Panc1 (cell line): Measurements from ENCODE around the gene FRRS1. TPM values are rescaled to one million over a fixed set of nuclear protein-coding genes. Genes with fewer than 3 reads are reported as not detected.

Source experiments
- ATAC-seq: fragments of 200-7000 bp; cut with Tn5 transposase; 2 replicates; pipeline ENCODE4 v1.9.1; 2020; ENCODE audit warnings: mild to moderate bottlenecking, moderate library complexity
- BruUV-seq: library from RNA; stranded (reverse); fragments of 400-500 nt; replicated peaks from 2 replicates; lab custom pipeline; 2021; lab: Mats Ljungman, UMichigan
- CTCF ChIA-PET: fragments of 300-600 bp; sonication (Branson Sonifier 250); formaldehyde crosslinking; loops from one replicate; lab custom pipeline; 2022; ENCODE audit warnings: antibody characterized with exemption; lab: Charles Lee
- POLR2A ChIA-PET: fragments of 300-600 bp; sonication (Branson Sonifier 250); formaldehyde crosslinking; loops from one replicate; lab custom pipeline; 2022; ENCODE audit warnings: antibody characterized with exemption; lab: Charles Lee
- DNase-seq: peaks from one replicate; pipeline ENCODE4 v3.0.0-alpha.2; 2010; ENCODE audit warnings: low read depth, low spot score
- H3K27ac ChIP-seq: 2 replicates; pipeline ENCODE4 v1.5.1; 2011; ENCODE audit warnings: mild to moderate bottlenecking, low read length, inconsistent platforms
- H3K27me3 ChIP-seq: fragments of 200-500 bp; sonication (Bioruptor generic); 2 replicates; pipeline ENCODE4 v1.6.0; 2014; ENCODE audit warnings: low read length, inconsistent platforms; ENCODE audit not compliant: control insufficient read depth, insufficient read depth
- H3K36me3 ChIP-seq: fragments of 200-500 bp; sonication (Bioruptor generic); 2 replicates; pipeline ENCODE4 v1.5.1; 2014; ENCODE audit warnings: inconsistent platforms, mild to moderate bottlenecking, low read length, moderate library complexity; ENCODE audit not compliant: control insufficient read depth, insufficient read depth
- H3K4me1 ChIP-seq: 2 replicates; pipeline ENCODE4 v1.5.1; 2011; ENCODE audit warnings: inconsistent platforms, mild to moderate bottlenecking, low read length, moderate library complexity; ENCODE audit not compliant: control insufficient read depth, insufficient read depth
- H3K4me3 ChIP-seq, 2 experiments: 2 replicates each; pipeline ENCODE4 v1.5.1; 2011 to 2012; ENCODE audit warnings: low read depth in 2 of 2, low read length in 2 of 2, mild to moderate bottlenecking in 2 of 2, inconsistent platforms in 1 of 2, moderate library complexity in 1 of 2
- H3K9me3 ChIP-seq: fragments of 200-500 bp; sonication (Bioruptor generic); 2 replicates; pipeline ENCODE4 v1.5.1; 2014; ENCODE audit warnings: low read depth, mild to moderate bottlenecking, inconsistent platforms, low read length, moderate library complexity; ENCODE audit not compliant: control insufficient read depth, insufficient read depth
- POLR2AphosphoS5 ChIP-seq: IDR thresholded peaks from 2 replicates; pipeline ENCODE4 v1.6.1; 2012; ENCODE audit warnings: mild to moderate bottlenecking, low read depth, low read length, moderate library complexity
- SIN3A ChIP-seq: IDR thresholded peaks from 2 replicates; pipeline ENCODE4 v1.6.1; 2012; ENCODE audit warnings: low read depth, mild to moderate bottlenecking, low read length, moderate library complexity, borderline replicate concordance; ENCODE audit not compliant: insufficient read depth
- TCF7L2 ChIP-seq: IDR thresholded peaks from 2 replicates; pipeline ENCODE4 v1.6.1; 2011; ENCODE audit warnings: mild to moderate bottlenecking, low read depth, low read length, inconsistent platforms
- in situ Hi-C: cut with HindIII; loops from 2 replicates; pipeline ENCODE4 v1.10.0; 2016; ENCODE audit warnings: low sequenced_read_pairs, low pct_unique_long_range_greater_than_20kb
- intact Hi-C: fragments of 100-400 bp; cut with micrococcal nuclease; formaldehyde crosslinking; loops from one replicate; pipeline ENCODE4 v1.10.0; 2022; ENCODE audit not compliant: unreplicated experiment
- total RNA-seq: library from RNA; stranded (reverse); gene quantifications from one replicate; pipeline ENCODE4 v1.2.1, GENCODE V29; 2021; ENCODE audit not compliant: unreplicated experiment
- TF ChIP-seq, protein P1 (sequence below): fragments of 450-650 bp; IDR thresholded peaks from 2 replicates; pipeline ENCODE4 v1.5.1; 2017; ENCODE audit warnings: mild to moderate bottlenecking
- TF ChIP-seq, protein P2 (sequence below), 2 experiments: IDR thresholded peaks; 2 replicates each; pipeline ENCODE4 v1.6.1; 2011 to 2012; ENCODE audit warnings: low read depth in 2 of 2, control low read depth in 1 of 2, low read length in 1 of 2, mild to moderate bottlenecking in 1 of 2, moderate library complexity in 1 of 2; ENCODE audit not compliant: insufficient read depth in 1 of 2

The FRRS1 gene
- total RNA-seq, 1 experiment from 2014 or later: 1.2 TPM

DNA sequence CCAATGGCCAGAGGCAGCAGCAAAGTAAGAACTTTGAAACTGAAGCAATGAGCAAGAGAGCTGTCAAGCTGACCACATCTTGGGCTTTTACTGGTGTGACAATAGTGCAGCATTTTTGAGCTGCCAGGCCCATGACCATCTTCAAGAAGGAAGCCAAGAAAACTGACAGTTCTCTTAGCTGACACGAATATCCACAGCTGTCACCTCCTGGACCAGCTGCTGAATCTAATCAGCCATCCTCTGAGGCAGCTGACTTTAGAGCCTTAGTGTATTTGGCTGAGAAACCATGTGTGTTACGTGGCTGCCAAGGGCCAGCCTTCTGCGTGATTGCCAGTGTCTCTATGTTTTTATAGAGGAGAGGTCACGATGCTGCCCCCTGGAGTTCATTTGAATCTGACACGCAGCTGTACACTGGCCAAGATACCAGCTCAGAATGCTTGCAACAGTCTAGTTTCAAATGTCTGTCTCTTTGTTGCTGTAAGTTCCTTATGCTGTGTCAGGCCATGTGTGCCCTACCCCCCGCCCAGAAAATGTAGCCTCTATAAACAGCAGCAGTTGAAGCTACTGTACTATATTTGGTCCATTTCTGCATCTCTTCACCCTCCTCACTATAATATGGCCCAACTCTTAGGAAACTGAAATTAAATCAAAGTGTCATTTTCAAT, 80.8 kb downstream of the FRRS1 start:
- peak; percentile 38 for DNase-seq
- H3K27ac ChIP-seq: no peak overlapping the region
- H3K4me3 ChIP-seq: no peak overlapping the region
- intact Hi-C loops: no loop called here
- H3K36me3 ChIP-seq: no peaks in the 10 kb centered on the region
- TF ChIP-seq, protein P1, sequence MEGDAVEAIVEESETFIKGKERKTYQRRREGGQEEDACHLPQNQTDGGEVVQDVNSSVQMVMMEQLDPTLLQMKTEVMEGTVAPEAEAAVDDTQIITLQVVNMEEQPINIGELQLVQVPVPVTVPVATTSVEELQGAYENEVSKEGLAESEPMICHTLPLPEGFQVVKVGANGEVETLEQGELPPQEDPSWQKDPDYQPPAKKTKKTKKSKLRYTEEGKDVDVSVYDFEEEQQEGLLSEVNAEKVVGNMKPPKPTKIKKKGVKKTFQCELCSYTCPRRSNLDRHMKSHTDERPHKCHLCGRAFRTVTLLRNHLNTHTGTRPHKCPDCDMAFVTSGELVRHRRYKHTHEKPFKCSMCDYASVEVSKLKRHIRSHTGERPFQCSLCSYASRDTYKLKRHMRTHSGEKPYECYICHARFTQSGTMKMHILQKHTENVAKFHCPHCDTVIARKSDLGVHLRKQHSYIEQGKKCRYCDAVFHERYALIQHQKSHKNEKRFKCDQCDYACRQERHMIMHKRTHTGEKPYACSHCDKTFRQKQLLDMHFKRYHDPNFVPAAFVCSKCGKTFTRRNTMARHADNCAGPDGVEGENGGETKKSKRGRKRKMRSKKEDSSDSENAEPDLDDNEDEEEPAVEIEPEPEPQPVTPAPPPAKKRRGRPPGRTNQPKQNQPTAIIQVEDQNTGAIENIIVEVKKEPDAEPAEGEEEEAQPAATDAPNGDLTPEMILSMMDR: peak; percentile 61
- no peak for TF ChIP-seq TCF7L2
- CTCF ChIA-PET: interaction anchor here (0.6 kb wide), 1 partner anchor 1757 kb away, joined by 4 read pairs; no protein-coding TSS in a partner anchor
- H3K9me3 ChIP-seq: no peaks in the 10 kb centered on the region
- ATAC-seq: peak; percentile 70; the same call in 1 of the 2 replicates
- H3K27me3 ChIP-seq: no peaks in the 10 kb centered on the region
- H3K4me1 ChIP-seq: no peaks in the 10 kb centered on the region
- in situ Hi-C loops: no loop called here
- POLR2A ChIA-PET: no interaction called here
- no TSS peak for BruUV-seq

DNA sequence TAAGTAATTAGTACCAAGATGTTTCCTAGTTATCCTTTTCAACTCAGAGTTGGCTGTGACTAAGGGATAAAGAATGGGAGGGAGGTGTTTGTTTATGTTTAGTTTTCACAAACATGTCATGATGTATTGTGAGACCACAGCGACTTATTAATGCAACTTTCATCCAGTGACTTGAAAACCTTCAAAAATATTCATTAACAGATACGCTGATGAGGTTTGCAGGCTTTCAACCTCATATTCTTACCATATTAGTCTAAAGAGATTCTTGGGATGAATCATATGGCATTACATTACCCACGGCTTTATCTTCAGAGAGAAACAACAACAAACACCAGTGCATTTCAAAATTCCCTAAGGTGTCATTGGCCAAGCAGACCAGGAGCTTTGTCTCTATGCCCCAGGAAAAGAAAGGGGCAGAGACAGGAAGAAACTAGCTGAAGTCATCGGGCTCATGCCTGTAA, 84.1 kb downstream of the FRRS1 start:
- DNase-seq: peak; percentile 42
- H3K27ac ChIP-seq: no peak overlapping the region
- ChIA-PET CTCF (no interaction called here), POLR2A (no interaction called here)
- no peaks in the 10 kb centered on the region for H3K4me1 ChIP-seq
- TF ChIP-seq, protein P2, sequence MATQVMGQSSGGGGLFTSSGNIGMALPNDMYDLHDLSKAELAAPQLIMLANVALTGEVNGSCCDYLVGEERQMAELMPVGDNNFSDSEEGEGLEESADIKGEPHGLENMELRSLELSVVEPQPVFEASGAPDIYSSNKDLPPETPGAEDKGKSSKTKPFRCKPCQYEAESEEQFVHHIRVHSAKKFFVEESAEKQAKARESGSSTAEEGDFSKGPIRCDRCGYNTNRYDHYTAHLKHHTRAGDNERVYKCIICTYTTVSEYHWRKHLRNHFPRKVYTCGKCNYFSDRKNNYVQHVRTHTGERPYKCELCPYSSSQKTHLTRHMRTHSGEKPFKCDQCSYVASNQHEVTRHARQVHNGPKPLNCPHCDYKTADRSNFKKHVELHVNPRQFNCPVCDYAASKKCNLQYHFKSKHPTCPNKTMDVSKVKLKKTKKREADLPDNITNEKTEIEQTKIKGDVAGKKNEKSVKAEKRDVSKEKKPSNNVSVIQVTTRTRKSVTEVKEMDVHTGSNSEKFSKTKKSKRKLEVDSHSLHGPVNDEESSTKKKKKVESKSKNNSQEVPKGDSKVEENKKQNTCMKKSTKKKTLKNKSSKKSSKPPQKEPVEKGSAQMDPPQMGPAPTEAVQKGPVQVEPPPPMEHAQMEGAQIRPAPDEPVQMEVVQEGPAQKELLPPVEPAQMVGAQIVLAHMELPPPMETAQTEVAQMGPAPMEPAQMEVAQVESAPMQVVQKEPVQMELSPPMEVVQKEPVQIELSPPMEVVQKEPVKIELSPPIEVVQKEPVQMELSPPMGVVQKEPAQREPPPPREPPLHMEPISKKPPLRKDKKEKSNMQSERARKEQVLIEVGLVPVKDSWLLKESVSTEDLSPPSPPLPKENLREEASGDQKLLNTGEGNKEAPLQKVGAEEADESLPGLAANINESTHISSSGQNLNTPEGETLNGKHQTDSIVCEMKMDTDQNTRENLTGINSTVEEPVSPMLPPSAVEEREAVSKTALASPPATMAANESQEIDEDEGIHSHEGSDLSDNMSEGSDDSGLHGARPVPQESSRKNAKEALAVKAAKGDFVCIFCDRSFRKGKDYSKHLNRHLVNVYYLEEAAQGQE (IDR thresholded peaks at IDR 0.05; ENCODE audit: insufficient read depth in 1 of 2, low read depth in 2 of 2, low read length in 1 of 2): no peak
- TF ChIP-seq TCF7L2: no peak
- no peak for TF ChIP-seq SIN3A
- TF ChIP-seq, protein P1: no peak
- TF ChIP-seq POLR2AphosphoS5: no peak
- ATAC-seq: no peak
- no TSS peak for BruUV-seq
- H3K4me3 ChIP-seq: no peak overlapping the region
- intact Hi-C loops: no loop called here
- H3K27me3 ChIP-seq: no peaks in the 10 kb centered on the region
- in situ Hi-C loops: no loop called here
- H3K36me3 ChIP-seq: no peaks in the 10 kb centered on the region
- H3K9me3 ChIP-seq: no peaks in the 10 kb centered on the region
